HT-29 (cell line): ENCODE results near the gene PRR5L. TPM values are rescaled to one million over a fixed set of nuclear protein-coding genes. Genes with fewer than 3 reads are reported as not detected.
A peak's percentile ranks its signal among the peaks of the same experiment; 100 is the strongest.
"Not testable (repeated sequence)": the region's sequence is repeated elsewhere in the genome, so short reads cannot be mapped to it uniquely, and the experiment has no call there.

Source experiments
- DNase-seq: peaks from one replicate; pipeline ENCODE4 v3.0.0-alpha.2; 2015; ENCODE audit warnings: low spot score
- total RNA-seq: library from RNA; depleted of rRNA; stranded (reverse); fragments of >200 nt; shearing (Covaris generic); gene quantifications from 2 replicates; pipeline ENCODE4 v1.2.3, GENCODE V29; 2014

PRR5L gene
- total RNA-seq, 1 experiment from 2014 or later: 92.8 TPM

- DNase-seq: no peak
These were observed 15.6 kb upstream of the PRR5L start for GRCh38 chr11:36280531-36280930.

DNA sequence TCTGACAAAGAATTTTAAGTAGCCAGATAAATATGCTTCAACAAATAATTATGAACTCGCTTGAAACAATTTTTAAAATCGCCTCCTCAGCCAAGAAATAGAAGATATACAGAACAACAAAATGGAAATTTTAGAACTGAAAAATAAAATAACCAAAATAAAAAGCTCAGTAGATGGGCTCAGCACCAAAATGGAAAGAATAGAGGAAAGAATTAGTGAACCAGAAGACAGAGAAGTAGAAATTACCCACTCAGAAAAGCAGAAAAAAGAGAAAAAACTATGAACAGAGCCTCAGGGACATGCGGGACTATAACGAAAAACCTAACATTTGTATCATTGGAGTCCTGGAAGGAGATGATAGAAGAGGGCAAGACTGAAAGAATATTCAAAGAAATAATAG, 14.2 kb upstream of the PRR5L start:
- DNase-seq: no peak

DNA sequence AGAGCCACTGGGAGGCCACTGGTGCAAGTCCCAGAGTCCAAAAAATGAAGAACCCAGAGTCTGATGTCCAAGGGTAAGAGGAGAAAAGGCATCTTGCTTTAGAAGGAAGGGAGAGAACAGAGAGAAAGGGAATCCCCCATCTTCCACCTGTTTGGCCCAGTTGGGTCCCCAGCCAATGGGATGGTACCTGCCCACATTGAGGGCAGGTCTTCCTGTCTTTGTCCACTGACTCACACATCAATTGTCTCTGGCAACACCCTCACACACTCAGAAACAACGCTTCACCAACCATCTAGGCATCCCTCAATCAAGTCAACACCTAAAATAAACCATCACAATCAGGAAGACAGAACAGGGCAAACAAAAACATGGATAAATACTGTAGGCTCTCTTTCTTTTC, 13.2 kb upstream of the PRR5L start:
- DNase-seq: no peak

DNA sequence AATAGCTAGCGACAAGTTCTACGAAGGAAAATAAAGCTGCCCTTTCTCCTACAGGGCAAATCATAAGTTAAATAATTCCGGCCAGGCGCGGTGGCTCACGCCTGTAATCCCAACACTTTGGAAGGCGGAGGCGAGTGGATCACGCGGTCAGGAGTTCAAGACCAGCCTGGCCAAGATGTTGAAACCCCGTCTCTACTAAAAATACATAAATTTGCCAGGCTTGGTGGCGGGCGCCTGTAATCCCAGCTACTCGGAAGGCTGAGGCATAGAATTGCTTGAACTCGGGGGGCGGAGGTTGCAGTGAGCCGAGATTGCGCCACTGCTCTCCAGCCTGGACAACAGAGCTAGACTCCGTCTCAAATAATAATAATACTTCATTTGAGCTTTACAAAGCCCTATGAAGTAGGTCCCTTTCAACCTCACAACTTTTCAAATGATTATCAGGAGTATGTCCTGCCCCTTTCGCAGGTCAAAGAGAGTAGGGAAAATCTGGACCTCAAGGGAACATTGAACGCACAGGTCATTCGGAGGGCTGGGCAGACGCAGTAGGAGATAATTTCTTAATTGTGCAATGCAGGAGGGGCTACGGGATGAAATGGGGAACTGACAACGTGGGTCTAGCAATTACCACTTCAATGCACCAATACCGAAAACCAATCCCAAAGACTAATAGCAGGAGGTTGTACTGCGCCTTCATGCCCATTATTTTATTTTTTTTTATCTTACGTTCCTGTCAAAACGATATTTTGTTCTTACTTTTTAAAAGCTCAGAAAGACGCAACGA, 7.5 kb upstream of the PRR5L start:
- peak; percentile 26 for DNase-seq

GRCh38 chr11:36289226-36289852, 6.7 kb upstream of the PRR5L start, which contains the start of gene COMMD9:
Gene COMMD9, minus strand, starts transcription at chr11:36289424. Its CDS starts 12 bp downstream, at chr11:36289412.
- DNase-seq: peak; percentile 95

- peak; percentile 78 for DNase-seq
These were observed 3.8 kb upstream of the PRR5L start for GRCh38 chr11:36292311-36292722.

- no peak for DNase-seq
These were observed 926 bp downstream of the PRR5L start for GRCh38 chr11:36296884-36297543.

DNA sequence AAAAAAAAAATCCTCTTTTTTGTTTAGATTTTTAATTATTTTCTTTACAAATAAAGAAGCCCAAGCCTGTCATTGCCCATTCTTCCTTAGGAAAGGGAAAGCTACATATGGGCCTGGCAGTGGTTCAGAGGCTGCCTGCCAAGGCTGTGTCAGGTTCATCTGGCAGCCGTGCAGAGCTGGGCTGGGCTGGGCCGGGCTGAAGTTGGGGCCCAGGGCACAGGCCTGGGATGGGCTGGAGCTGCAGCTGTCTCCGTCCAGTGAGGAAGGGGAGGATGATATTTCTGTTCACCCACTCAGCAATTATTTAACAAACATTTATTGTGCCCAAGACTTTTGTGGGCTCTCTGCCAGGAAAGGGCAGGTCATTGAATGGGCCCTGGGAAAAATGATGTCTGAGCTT, 4.6 kb downstream of the PRR5L start:
- DNase-seq: no peak

DNA sequence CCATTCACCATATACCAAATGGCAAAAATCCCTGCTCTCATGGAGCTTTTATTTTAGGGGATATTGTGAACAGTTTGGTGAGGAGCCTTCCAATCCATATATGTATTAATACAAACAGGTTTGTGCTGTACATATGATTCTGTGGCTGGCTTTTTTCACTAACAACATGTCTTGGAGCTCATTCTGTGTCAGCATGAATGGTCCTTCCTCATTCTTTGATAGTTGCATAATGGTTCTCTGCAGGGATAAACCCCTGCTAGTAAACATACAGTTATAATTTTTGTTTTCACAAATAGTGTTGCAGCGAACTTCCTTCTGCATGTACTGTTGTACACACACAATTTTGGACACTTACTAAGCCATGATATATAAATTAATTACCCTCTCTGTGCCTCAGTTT, 8.3 kb downstream of the PRR5L start:
- no peak for DNase-seq

GRCh38 chr11:36305047-36305446, 9.0 kb downstream of the PRR5L start:
- no peak for DNase-seq

DNA sequence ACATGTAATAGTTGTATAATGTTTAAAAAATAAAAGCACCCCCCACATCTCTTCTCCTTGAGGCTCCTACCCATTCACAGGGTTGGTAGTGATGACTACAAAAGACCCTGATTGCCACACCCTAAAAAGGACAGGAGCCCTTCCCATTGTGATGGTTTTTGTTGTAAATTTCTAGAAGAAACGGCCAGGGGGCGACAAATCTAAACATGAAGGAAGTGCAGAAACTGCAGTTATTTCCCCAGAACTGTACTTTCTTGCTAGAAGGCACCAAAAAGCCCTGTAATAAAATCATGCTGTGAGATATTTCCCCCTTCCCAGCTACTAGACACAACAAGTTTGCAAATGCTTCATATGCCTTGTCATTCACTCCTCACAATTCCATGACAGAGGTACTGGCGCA, 10.8 kb downstream of the PRR5L start:
- no peak for DNase-seq

GRCh38 chr11:36308577-36308976, 12.5 kb downstream of the PRR5L start:
- DNase-seq: no peak

DNA sequence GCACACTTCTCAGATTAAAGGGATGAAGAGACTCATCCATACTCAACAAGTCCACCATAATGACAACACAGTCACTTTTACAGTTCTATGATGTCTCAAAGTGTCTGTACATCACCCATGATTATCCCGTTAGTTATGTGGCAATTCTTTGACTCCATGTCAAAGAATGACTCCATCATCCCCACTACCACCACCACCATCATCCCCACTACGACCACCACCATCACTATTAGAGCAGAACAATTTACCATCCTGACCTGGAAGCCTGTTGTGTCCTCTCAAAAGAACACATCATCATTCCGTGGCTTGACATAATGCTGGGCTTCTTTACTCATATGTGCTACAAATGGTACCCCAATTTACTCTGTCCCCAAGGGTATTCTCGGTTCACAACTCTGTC, 13.7 kb downstream of the PRR5L start:
- no peak for DNase-seq

- no peak for DNase-seq
These were observed 16.0 kb downstream of the PRR5L start for GRCh38 chr11:36311926-36312595.

GRCh38 chr11:36312611-36313472, 16.8 kb downstream of the PRR5L start:
- DNase-seq: peak; percentile 17

DNA sequence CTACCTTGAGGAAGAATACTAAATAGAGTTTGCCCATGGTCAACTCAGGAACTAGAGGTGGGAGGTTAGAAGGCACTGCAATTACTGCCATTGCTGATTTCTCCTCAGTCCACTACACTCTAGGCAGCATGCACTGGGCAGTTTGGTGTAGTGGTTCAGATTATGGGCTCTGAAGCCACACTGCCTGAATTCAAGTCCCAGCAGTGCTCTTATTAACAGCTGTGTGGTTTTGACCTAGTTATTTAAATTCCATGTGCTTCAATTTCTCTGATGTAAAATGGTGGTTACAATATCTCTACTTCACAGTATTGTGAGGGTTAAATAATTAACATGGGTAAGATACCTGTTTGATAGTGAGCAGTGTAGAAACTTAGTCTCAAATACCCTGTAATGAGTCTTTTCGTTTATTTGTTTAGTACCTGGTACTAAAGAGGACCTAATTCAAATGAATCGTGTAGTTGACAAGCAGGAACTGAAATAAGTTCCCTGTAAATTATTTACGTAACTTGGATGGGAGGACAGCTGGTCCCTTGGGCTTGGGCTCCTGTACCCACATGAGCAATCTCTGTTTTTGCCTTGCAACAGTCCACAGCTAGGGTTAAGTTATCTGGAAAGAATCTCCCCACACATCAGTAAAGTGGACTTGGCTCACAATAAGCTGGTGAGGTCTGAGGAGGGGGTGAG, 17.8 kb downstream of the PRR5L start:
- no peak for DNase-seq

DNA sequence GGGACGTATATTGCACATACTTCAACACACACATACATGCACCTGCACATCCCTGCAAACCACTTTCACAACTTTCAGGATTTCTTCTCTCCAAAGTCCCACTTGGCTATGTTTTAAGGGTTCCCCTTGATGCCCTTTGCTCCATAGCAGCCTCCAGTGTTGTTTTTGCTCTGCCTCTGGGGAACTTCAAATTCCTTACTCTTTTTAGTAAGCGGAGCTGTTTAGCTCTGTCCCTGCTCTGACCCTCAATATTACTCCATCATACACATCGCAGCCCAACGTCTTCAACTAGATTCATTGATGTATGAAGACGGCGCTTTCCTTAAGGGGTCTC, 18.3 kb downstream of the PRR5L start:
- no peak for DNase-seq

DNA sequence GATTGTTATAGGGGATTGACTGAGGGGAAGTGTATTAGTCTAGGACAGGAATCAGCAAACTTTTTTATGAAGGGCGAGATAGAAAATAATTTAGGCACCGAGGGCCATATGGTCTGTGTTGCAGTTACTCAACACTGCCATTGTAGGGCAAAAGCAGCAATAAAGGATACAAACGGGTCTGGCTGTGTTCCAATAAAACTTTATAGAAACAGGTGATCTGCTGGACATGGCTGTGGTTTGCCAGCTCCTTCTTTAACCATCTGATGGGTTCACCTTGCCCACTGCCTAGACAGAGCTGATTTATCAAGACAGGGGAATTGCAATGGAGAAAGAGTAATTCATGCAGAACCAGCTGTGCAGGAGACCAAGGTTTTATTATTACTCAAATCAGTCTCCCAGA, 20.0 kb downstream of the PRR5L start:
- DNase-seq: peak; percentile 43

- no peak for DNase-seq
These were observed 21.9 kb downstream of the PRR5L start for GRCh38 chr11:36317992-36318391.

DNA sequence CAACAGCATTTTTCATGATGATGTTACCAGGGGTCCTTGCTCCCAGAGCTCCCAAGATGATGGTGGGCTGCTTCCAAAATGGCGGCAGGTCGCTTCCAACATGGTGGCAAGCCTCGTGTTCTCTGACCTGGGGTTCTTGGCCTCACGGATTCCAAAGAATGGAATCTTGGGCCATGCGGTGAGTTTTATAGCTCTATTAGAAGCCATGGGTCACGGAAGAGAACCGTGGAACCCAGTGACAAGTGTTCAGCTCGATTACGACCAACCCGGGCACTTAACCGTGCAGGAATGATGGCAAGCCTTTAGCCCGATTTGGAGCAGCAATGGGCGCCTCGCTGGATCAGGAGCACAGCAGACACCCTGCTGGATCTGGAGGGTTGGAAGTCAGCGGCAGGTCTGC, 28.9 kb downstream of the PRR5L start:
- not testable (repeated sequence) for DNase-seq

DNA sequence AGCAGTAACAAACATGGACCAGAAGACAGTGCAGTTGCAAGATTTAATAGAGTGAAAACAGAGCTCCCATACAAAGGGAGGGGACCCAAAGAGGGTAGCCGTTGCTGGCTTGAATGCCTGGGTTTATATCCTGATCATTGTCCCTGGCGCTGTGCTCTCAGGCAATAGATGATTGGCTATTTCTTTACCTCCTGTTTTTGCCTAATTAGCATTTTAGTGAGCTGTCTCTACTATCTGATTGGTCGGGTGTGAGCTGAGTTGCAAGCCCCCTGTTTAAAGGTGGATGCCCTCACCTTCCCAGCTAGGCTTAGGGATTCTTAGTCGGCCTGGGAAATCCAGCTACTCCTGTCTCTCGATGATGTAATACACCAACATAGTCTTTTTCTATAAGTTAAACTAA, 29.3 kb downstream of the PRR5L start:
- not testable (repeated sequence) for DNase-seq
